Epithelial cell of esophagus (primary cell): ENCODE data around the gene SLC35F3.

ENCODE experiments used
- DNase-seq: peaks from one replicate; pipeline ENCODE4 v3.0.0; 2010; ENCODE audit warnings: low read depth
- H3K4me3 ChIP-seq: 2 replicates; pipeline ENCODE4 v1.5.1; 2011; ENCODE audit warnings: mild to moderate bottlenecking, low read length, control low read depth
- CTCF ChIP-seq: IDR thresholded peaks from 2 replicates; pipeline ENCODE4 v1.5.1; 2011; ENCODE audit warnings: low read depth, mild to moderate bottlenecking, low read length, control low read depth, inconsistent platforms; ENCODE audit not compliant: insufficient read depth; ENCODE audit errors: missing control alignments

The SLC35F3 gene

GRCh38 chr1:233909195-233909594, 4.7 kb downstream of the SLC35F3 start:
- no peak for TF ChIP-seq CTCF
- peak; percentile 87 for DNase-seq
- no peak overlapping the region for H3K4me3 ChIP-seq

- DNase-seq, result no peak
- TF ChIP-seq CTCF, result no peak
- no peak overlapping the region for H3K4me3 ChIP-seq
These were observed 8.0 kb downstream of the SLC35F3 start for GRCh38 chr1:233912447-233912846.

GRCh38 chr1:233912909-233913308, 8.4 kb downstream of the SLC35F3 start:
- no peak for DNase-seq
- TF ChIP-seq CTCF, result no peak
- no peak overlapping the region for H3K4me3 ChIP-seq

GRCh38 chr1:233916706-233917105, 12.2 kb downstream of the SLC35F3 start:
- no peak for TF ChIP-seq CTCF
- peak; percentile 59 for DNase-seq
- H3K4me3 ChIP-seq, result no peak overlapping the region

- H3K4me3 ChIP-seq, result no peak overlapping the region
- no peak for TF ChIP-seq CTCF
These were observed 15.3 kb downstream of the SLC35F3 start for GRCh38 chr1:233919786-233920185.

GRCh38 chr1:233928123-233928522, 23.6 kb downstream of the SLC35F3 start:
- TF ChIP-seq CTCF, result no peak

More at GRCh38 chr1:233919786-233920185, 15.3 kb downstream of the SLC35F3 start:
- DNase-seq, result no peak

GRCh38 chr1:233933339-233933738, 28.9 kb downstream of the SLC35F3 start:
- no peak overlapping the region for H3K4me3 ChIP-seq
- no peak for TF ChIP-seq CTCF
- DNase-seq, result no peak

More at GRCh38 chr1:233928123-233928522, 23.6 kb downstream of the SLC35F3 start:
- peak; percentile 7 for DNase-seq
- no peak overlapping the region for H3K4me3 ChIP-seq
